GM12878 (cell line): ENCODE data around the gene TSPAN5. TPM values are rescaled to one million over a fixed set of nuclear protein-coding genes. Genes with fewer than 3 reads are reported as not detected.
"Not testable (repeated sequence)": the region's sequence is repeated elsewhere in the genome, so short reads cannot be mapped to it uniquely, and the experiment has no call there.

Source experiments
- ATAC-seq: fragments of 200-7000 bp; cut with Tn5 transposase; 3 replicates; pipeline ENCODE4 v1.9.1; 2020; ENCODE audit warnings: mild to moderate bottlenecking, moderate library complexity
- BruUV-seq: library from RNA; stranded (reverse); fragments of 400-500 nt; replicated peaks from 2 replicates; lab custom pipeline; 2021; lab: Mats Ljungman, UMichigan
- CTCF ChIA-PET: fragments of 300-600 bp; sonication (Branson Sonifier 250); formaldehyde crosslinking; extraction: SDS; loops from one replicate; lab custom pipeline; 2021; ENCODE audit warnings: inconsistent platforms; lab: Yijun Ruan, JAX
- POLR2A ChIA-PET: fragments of 350-600 bp; formaldehyde crosslinking; extraction: SDS; loops from one replicate; lab custom pipeline; 2021; ENCODE audit warnings: inconsistent platforms; lab: Charles Lee
- RAD21 ChIA-PET: fragments of 300-600 bp; sonication (Branson Sonifier 250); formaldehyde crosslinking; loops from one replicate; lab custom pipeline; 2023; ENCODE audit warnings: antibody characterized with exemption; ENCODE audit not compliant: unreplicated experiment; lab: Charles Lee
- SMC1A ChIA-PET: fragments of 300-600 bp; sonication (Branson Sonifier 250); formaldehyde crosslinking; loops from one replicate; lab custom pipeline; 2023; ENCODE audit not compliant: unreplicated experiment, uncharacterized antibody; lab: Charles Lee
- DNase-seq: peaks from one replicate; pipeline ENCODE4 v3.0.0-alpha.2; 2011; ENCODE audit warnings: low read depth, low spot score
- FAIRE-seq: peaks from 3 replicates; lab custom pipeline; 2011; peaks lifted over from hg19 to GRCh38; lab: Jason Lieb, UNC
- H2AFZ ChIP-seq: 2 replicates; pipeline ENCODE4 v1.6.0; 2011; ENCODE audit warnings: low read depth, low read length, control low read depth; ENCODE audit not compliant: control insufficient read depth
- H3K27ac ChIP-seq: 2 replicates; pipeline ENCODE4 v1.5.1; 2011; ENCODE audit warnings: control low read depth; ENCODE audit not compliant: control insufficient read depth, insufficient read depth
- H3K27me3 ChIP-seq, 2 experiments: replicated peaks in 1 of 2; 2 replicates each; pipeline versions ENCODE4 v1.6.0 to v1.6.1; 2011; ENCODE audit warnings: low read length in 1 of 2; ENCODE audit not compliant: control insufficient read depth in 2 of 2, insufficient read depth in 2 of 2
- H3K36me3 ChIP-seq, 2 experiments: 2 replicates each; pipeline ENCODE4 v1.5.1; 2011; ENCODE audit warnings: low read length in 1 of 2; ENCODE audit not compliant: control insufficient read depth in 2 of 2, insufficient read depth in 2 of 2
- H3K4me1 ChIP-seq: 2 replicates; pipeline ENCODE4 v1.6.1; 2011; ENCODE audit warnings: mild to moderate bottlenecking, low read length, moderate library complexity, mixed read lengths; ENCODE audit not compliant: control insufficient read depth, insufficient read depth
- H3K4me2 ChIP-seq: 2 replicates; pipeline ENCODE4 v1.6.0; 2011; ENCODE audit warnings: control low read depth; ENCODE audit not compliant: control insufficient read depth, insufficient read depth
- H3K4me3 ChIP-seq: fragments of 200-600 bp; sonication (generic); 2 replicates; pipeline ENCODE4 v1.5.1; 2016
- H3K79me2 ChIP-seq: 2 replicates; pipeline ENCODE4 v1.6.0; 2011; ENCODE audit warnings: low read length; ENCODE audit not compliant: control insufficient read depth, insufficient read depth
- H3K9ac ChIP-seq: 2 replicates; pipeline ENCODE4 v1.8.0; 2011; ENCODE audit warnings: low read length, control low read depth, mixed read lengths; ENCODE audit not compliant: control insufficient read depth, insufficient read depth
- H3K9me3 ChIP-seq: replicated peaks from 3 replicates; pipeline ENCODE4 v1.5.1; 2011; ENCODE audit warnings: mild to moderate bottlenecking, low read length; ENCODE audit not compliant: control insufficient read depth, insufficient read depth
- H4K20me1 ChIP-seq: 2 replicates; pipeline ENCODE4 v1.6.0; 2011; ENCODE audit not compliant: control insufficient read depth, insufficient read depth
- ATF2 ChIP-seq: IDR thresholded peaks from 2 replicates; pipeline ENCODE4 v1.6.1; 2012; ENCODE audit warnings: low read length, inconsistent platforms
- ATF7 ChIP-seq: fragments of 450-650 bp; IDR thresholded peaks from 2 replicates; pipeline ENCODE4 v1.6.1; 2016; ENCODE audit warnings: low read depth, mild to moderate bottlenecking
- BHLHE40 ChIP-seq, 2 experiments: fragments of 450-650 bp in 1 of 2; IDR thresholded peaks; 2 replicates each; pipeline ENCODE4 v1.6.1; 2011 to 2017; ENCODE audit warnings: low read depth in 2 of 2, borderline replicate concordance in 1 of 2, improper control_type of control experiment in 1 of 2, low read length in 1 of 2, mild to moderate bottlenecking in 1 of 2
- JUNB ChIP-seq: IDR thresholded peaks from 2 replicates; pipeline ENCODE4 v1.6.1; 2016; ENCODE audit warnings: antibody characterized with exemption, mild to moderate bottlenecking
- MEF2A ChIP-seq: IDR thresholded peaks from 2 replicates; pipeline ENCODE4 v1.6.1; 2011; ENCODE audit warnings: low read depth, mild to moderate bottlenecking, low read length, moderate library complexity; ENCODE audit not compliant: insufficient read depth
- MEF2B ChIP-seq: fragments of 450-650 bp; IDR thresholded peaks from 2 replicates; pipeline ENCODE4 v1.6.1; 2018; ENCODE audit warnings: mild to moderate bottlenecking, moderate library complexity; ENCODE audit not compliant: partially characterized antibody, poor library complexity, severe bottlenecking
- MYC ChIP-seq: IDR thresholded peaks from 2 replicates; pipeline ENCODE4 v1.6.1; 2011; ENCODE audit warnings: mild to moderate bottlenecking, low read length, moderate library complexity, inconsistent platforms; ENCODE audit not compliant: insufficient read depth, insufficient replicate concordance, insufficient read length, severe bottlenecking
- NFIC ChIP-seq: IDR thresholded peaks from 2 replicates; pipeline ENCODE4 v1.6.1; 2012; ENCODE audit warnings: low read depth, mild to moderate bottlenecking, inconsistent platforms, low read length, moderate library complexity
- ZBED1 ChIP-seq: IDR thresholded peaks from 2 replicates; pipeline ENCODE4 v1.6.1; 2016; ENCODE audit warnings: borderline replicate concordance
- ZNF217 ChIP-seq: fragments of 450-650 bp; IDR thresholded peaks from 2 replicates; pipeline ENCODE4 v1.6.1; 2017; ENCODE audit warnings: antibody characterized with exemption, mild to moderate bottlenecking
- ZNF384 ChIP-seq: IDR thresholded peaks from 2 replicates; pipeline ENCODE4 v1.6.1; 2012; ENCODE audit warnings: low read depth, mild to moderate bottlenecking, low read length, improper control_type of control experiment, borderline replicate concordance
- WGBS: methylation state at CpG from one replicate; pipeline ENCODE4 v1.1.6; 2016; ENCODE audit warnings: low lambda C conversion rate; ENCODE audit not compliant: insufficient replicate concordance, insufficient coverage; ENCODE audit errors: missing lambda C conversion rate; 5-methylcytosine and 5-hydroxymethylcytosine counted together
- in situ Hi-C: fragments of 300-500 bp; cut with MboI; formaldehyde crosslinking; loops from 9 replicates; pipeline ENCODE4 v1.14.3; 2018; ENCODE audit warnings: mixed read lengths
- intact Hi-C: fragments of 100-400 bp; cut with micrococcal nuclease; formaldehyde crosslinking; loops from one replicate; pipeline ENCODE4 v1.14.2; 2022; ENCODE audit not compliant: unreplicated experiment
- polyA plus RNA-seq, 11 experiments: library from polyadenylated mRNA; depleted of rRNA in 4 of 11; unstranded in 6 of 11; stranded (reverse) in 5 of 11; fragments of >200 nt; fragmentation: Nextera tagmentation in 4 of 11; fragmentation: Illumina TruSeq in 1 of 11; extraction: Ambion mirVana in 4 of 11; extraction: Trizol in 1 of 11; gene quantifications; 1 replicate in 1 of 11; 2 replicates in 10 of 11; pipeline versions ENCODE4 v1.2.1 to v1.2.3, GENCODE V29; 2011 to 2016; ENCODE audit warnings: inconsistent platforms in 2 of 11, missing spikeins in 2 of 11, low read depth in 1 of 11
- total RNA-seq, 4 experiments: library from RNA; depleted of rRNA in 3 of 4; stranded (reverse); fragments of >200 nt in 3 of 4; fragmentation: Illumina TruSeq in 1 of 4; extraction: Trizol in 1 of 4; gene quantifications; 2 replicates each; pipeline versions ENCODE4 v1.2.1 to v1.2.3, GENCODE V29; 2013 to 2021

The TSPAN5 gene
- total and polyA plus RNA-seq, 10 of the 15 experiments (the other 5 are each of a cell fraction or from before 2014, with no cell fraction given) = 0.09 to 8.2 (median 0.27) TPM

DNA sequence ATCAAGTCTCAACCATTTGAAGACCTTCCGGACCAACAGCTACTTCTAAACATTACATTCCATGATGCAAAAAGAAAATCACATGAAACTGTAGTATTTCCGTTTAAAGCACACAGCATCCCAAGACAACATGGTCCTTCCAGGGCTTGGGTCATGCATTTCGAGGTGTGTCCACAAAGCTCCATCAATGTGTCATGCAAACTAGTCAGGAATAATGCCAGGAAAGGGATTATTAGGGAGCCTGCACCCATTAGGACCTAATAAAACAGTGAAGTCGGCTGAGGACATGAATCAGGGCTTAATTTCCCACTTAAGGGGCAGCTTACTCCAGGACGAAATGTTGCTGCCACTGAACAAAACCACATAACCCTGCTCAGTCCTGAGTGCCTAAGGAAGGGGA, 177.9 kb downstream of the TSPAN5 start (continued):
- TF ChIP-seq MYC (no peak), ZNF384 (no peak)

DNA sequence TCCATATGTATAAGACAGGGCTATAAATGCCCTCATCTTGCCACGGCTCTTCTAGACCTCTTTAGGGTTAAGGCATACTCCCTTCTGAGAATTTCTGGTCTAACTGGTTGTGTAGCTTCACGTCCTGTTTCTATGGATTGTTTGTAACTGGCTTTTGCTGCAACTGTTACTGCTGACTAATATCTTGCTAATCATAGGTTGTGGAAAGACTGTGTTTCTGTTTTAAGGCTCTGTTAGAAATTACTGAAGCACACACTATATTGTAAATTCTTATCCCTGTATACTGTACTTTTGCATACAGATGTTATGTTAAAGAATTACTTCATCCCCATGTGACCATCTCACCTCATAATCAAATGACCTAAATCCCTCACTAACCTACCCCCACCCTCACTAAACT, 178.8 kb downstream of the TSPAN5 start:
- H3K4me3 ChIP-seq, intact Hi-C loops, H3K4me2 ChIP-seq, H3K27me3 ChIP-seq, DNase-seq, H3K9ac ChIP-seq, BruUV-seq, H2AFZ ChIP-seq, H3K79me2 ChIP-seq, POLR2A ChIA-PET, ATAC-seq, H3K9me3 ChIP-seq, H3K4me1 ChIP-seq, FAIRE-seq, H3K27ac ChIP-seq, in situ Hi-C loops, H3K36me3 ChIP-seq, H4K20me1 ChIP-seq: not testable (repeated sequence)
- WGBS = 0% methylated on average over 2 of the region's 2 CpGs
- ChIA-PET SMC1A (interaction anchor here (0.6 to 4.7 kb wide), 4 partner anchors 11 to 274 kb away, joined by 3 to 37 read pairs (median 4); no protein-coding TSS in a partner anchor), CTCF (interaction anchor here (2.7 kb wide), 1 partner anchor 12 kb away, joined by 17 read pairs; no protein-coding TSS in a partner anchor), RAD21 (interaction anchor here (1.6 to 1.7 kb wide), 2 partner anchors 10 to 12 kb away, joined by 4 to 6 read pairs; no protein-coding TSS in a partner anchor)
- TF ChIP-seq NFIC (peak; percentile 40; the same call in 1 of the 2 replicates), ZNF217 (0 out of 2 replicates have a peak, but pooled peaks have one; percentile 42), ZBED1 (peak; percentile 60; the same call in 1 of the 2 replicates), MEF2B (peak; percentile 65), ATF7 (peak; percentile 64), JUNB (peak; percentile 49), MEF2A (0 out of 2 replicates have a peak, but pooled peaks have one; percentile 36), ATF2 (peak; percentile 65; the same call in 1 of the 2 replicates), BHLHE40 (IDR thresholded peaks at IDR 0.05; ENCODE audit: borderline replicate concordance in 1 of 2, low read depth in 2 of 2, low read length in 1 of 2) (peak in 1 of 2 experiments; percentile 9; a peak in 1 of 4 replicates)
